ENCODE measurements around the gene FKBP8.

DNA sequence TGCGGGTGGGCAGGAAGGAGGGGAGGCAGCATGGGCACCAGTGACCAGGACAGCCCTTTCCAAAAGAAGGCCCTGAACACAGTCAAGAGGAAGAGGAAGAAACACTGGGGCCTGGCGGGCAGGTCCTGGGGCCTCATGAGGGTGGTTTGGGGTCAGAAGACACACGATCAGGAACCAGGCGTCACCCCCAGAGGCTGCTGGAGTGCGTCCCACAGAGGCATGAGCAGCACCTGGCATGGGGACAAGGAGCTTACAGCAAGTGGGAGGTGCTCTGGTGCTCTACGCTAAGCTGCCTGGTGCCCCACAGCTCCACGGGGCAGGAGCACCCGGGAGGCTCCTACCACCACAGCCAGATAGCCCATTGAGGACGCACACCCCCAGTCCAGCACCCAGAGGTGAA is 41.5 kb downstream of the FKBP8 start:
- TF ChIP-seq TOX (CRISPR knock-in tag; IDR thresholded peaks at IDR 0.05; ENCODE audit: borderline replicate concordance) (no peak), ZFP30 (CRISPR knock-in tag; IDR thresholded peaks at IDR 0.05) (no peak), RARB (CRISPR knock-in tag; IDR thresholded peaks at IDR 0.05) (no peak), SNAI2 (CRISPR knock-in tag; IDR thresholded peaks at IDR 0.05) (no peak), ARNTL (CRISPR knock-in tag; IDR thresholded peaks at IDR 0.05; ENCODE audit: borderline replicate concordance, low read depth) (no peak)
